NCI-H748 (cell line): Measurements from ENCODE around the gene TGM6.

Source experiments
- DNase-seq: peaks from one replicate; lab custom pipeline; 2025; ENCODE audit not compliant: unreplicated experiment; lab: John Stamatoyannopoulos, UW

Gene TGM6

GRCh38 chr20:2480381-2480780 lies 99.7 kb downstream of the TGM6 start:
- DNase-seq = no peak
